Measurements from ENCODE around the gene PCID2.

The PCID2 gene

GRCh38 chr13:113229161-113229560 is 20.7 kb upstream of the PCID2 start:
- H3K4me3 ChIP-seq (ENCODE audit: low read depth, low read length) = no peak overlapping the region

DNA sequence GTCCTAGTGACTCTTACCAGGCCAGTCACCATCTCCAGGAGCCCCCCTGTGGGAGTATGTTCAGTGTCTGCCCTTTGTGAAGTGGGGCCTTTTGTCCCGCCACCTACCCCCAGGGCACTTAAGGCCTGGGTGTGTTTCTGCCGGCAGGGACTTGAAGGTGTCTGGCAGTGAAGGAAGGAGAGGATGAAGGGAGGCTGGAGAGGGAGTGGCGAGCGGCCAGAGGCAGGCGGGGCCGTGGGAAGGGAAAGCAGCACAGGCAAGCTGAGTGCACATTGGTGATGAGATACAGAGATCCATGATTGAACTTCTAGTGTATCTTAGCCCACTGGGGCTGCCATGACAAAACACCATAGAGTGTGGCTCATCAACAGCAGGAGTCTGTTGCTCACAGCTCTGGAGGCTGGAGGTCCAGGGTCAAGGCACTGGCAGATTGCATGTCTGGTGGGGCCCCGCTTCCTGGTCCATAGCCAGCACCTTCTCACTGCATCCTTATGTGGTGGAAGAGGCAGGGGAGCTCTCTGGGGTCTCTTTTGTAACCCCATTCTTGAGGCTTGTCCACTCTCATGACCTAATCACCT is 18.5 kb upstream of the PCID2 start:
- no peak for DNase-seq (ENCODE audit: low read depth)
- H3K4me3 ChIP-seq (ENCODE audit: low read depth, low read length) = no peak overlapping the region
- TF ChIP-seq CTCF (IDR thresholded peaks at IDR 0.05; ENCODE audit: control insufficient read depth, extremely low read depth, insufficient read depth) = no peak

More at GRCh38 chr13:113229161-113229560, 20.7 kb upstream of the PCID2 start:
- no peak for DNase-seq (ENCODE audit: low read depth)
- no peak for TF ChIP-seq CTCF (IDR thresholded peaks at IDR 0.05; ENCODE audit: control insufficient read depth, extremely low read depth, insufficient read depth)

DNA sequence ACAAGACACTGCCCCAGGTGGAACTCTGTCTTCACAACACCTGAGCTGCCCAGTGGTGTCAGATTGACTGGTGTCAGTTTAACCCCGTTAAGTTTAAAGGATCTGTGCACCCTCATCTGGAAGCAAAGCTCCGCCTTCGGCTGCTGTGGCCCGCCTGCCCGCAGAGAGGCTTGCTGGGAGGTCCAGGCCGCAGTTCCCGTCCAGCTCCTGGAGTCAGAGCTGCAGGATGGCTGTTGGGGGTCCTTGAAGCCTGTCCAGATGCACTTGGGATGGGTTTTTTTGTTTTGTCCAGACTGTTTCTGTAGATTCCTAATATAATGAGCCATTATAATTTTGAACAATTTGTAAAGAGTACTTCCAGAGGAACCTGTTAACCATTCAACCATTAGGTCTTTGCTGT is 17.0 kb upstream of the PCID2 start:
- H3K4me3 ChIP-seq (ENCODE audit: low read depth, low read length) = no peak overlapping the region
- DNase-seq (ENCODE audit: low read depth) = no peak
- TF ChIP-seq CTCF (IDR thresholded peaks at IDR 0.05; ENCODE audit: control insufficient read depth, extremely low read depth, insufficient read depth) = no peak

- no peak overlapping the region for H3K4me3 ChIP-seq (ENCODE audit: low read depth, low read length)
- DNase-seq (ENCODE audit: low read depth) = no peak
Measured at GRCh38 chr13:113224486-113224885, 16.0 kb upstream of the PCID2 start.

DNA sequence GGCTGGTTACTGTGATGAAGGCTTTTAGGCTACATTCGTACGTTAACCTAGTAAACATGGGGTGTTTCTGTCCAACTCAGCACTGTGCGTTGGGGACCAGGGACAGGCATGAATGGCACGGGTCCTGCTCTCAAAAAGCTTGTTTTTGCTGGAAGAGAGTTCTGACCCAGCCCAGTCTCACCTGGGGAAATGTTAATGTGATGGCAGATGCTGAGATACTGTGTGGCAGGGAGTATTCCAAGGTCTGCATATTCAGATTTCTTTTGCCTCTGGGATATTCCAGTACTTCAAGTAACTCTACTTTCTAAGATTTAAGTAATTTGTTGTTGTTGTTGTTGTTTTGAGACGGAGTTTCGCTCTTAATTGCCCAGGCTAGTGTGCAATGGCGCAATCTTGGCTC is 14.6 kb upstream of the PCID2 start:
- TF ChIP-seq CTCF (IDR thresholded peaks at IDR 0.05; ENCODE audit: control insufficient read depth, extremely low read depth, insufficient read depth) = no peak
- no peak overlapping the region for H3K4me3 ChIP-seq (ENCODE audit: low read depth, low read length)
- no peak for DNase-seq (ENCODE audit: low read depth)

More at GRCh38 chr13:113224486-113224885, 16.0 kb upstream of the PCID2 start:
- no peak for TF ChIP-seq CTCF (IDR thresholded peaks at IDR 0.05; ENCODE audit: control insufficient read depth, extremely low read depth, insufficient read depth)

GRCh38 chr13:113220877-113221276 is 12.4 kb upstream of the PCID2 start:
- no peak for TF ChIP-seq CTCF (IDR thresholded peaks at IDR 0.05; ENCODE audit: control insufficient read depth, extremely low read depth, insufficient read depth)
- no peak overlapping the region for H3K4me3 ChIP-seq (ENCODE audit: low read depth, low read length)
- no peak for DNase-seq (ENCODE audit: low read depth)

DNA sequence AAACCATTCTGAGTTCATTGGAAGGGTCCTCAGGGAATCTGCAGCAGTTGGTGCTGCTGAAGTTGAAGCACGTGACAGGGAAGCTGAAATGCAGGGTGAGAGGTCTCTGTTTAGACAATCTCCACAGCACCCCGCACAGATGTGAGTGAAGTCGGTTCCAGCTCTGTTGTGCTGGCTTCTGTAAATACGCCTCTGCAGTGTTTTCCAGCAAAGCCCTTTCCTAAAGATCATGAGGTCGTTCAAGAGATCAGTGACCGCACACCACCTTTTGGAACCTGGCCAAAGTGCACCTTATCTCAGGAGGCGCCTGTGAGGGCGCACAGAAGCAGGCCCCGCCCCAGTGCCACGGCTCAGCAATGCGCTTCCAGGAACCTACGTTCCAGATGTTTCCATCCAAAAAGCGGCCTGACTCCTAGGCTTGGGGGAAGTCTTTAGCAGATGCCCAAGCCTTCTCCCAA is 11.7 kb upstream of the PCID2 start:
- no peak for TF ChIP-seq CTCF (IDR thresholded peaks at IDR 0.05; ENCODE audit: control insufficient read depth, extremely low read depth, insufficient read depth)
- no peak overlapping the region for H3K4me3 ChIP-seq (ENCODE audit: low read depth, low read length)
- no peak for DNase-seq (ENCODE audit: low read depth)
